Parathyroid adenoma (tissue), 2 donors: ENCODE measurements around the gene AGXT.

Experiments used
- H2AFZ ChIP-seq: fragments of 300-600 bp; sonication (generic); one replicate; pipeline ENCODE4 v1.7.0; 2017; ENCODE audit warnings: antibody characterized with exemption, mild to moderate bottlenecking
- H3K27ac ChIP-seq: fragments of 300-600 bp; sonication (generic); one replicate; pipeline ENCODE4 v1.7.0; 2017
- H3K27me3 ChIP-seq: fragments of 300-600 bp; sonication (generic); one replicate; pipeline ENCODE4 v1.7.0; 2017; ENCODE audit warnings: low read length; ENCODE audit not compliant: control insufficient read depth, insufficient read depth
- H3K36me3 ChIP-seq: fragments of 300-600 bp; sonication (generic); one replicate; pipeline ENCODE4 v1.7.0; 2017; ENCODE audit warnings: low read length; ENCODE audit not compliant: control insufficient read depth, insufficient read depth
- H3K4me1 ChIP-seq: fragments of 300-600 bp; sonication (generic); one replicate; pipeline ENCODE4 v1.7.0; 2017; ENCODE audit warnings: control low read depth
- H3K4me2 ChIP-seq: fragments of 300-600 bp; sonication (generic); one replicate; pipeline ENCODE4 v1.7.0; 2017; ENCODE audit warnings: low read length
- H3K4me3 ChIP-seq: fragments of 300-600 bp; sonication (generic); one replicate; pipeline ENCODE4 v1.7.0; 2017; ENCODE audit warnings: low read depth, low read length
- H3K79me2 ChIP-seq: fragments of 300-600 bp; sonication (generic); one replicate; pipeline ENCODE4 v1.7.0; 2017; ENCODE audit warnings: control low read depth
- H3K9ac ChIP-seq: fragments of 300-600 bp; sonication (generic); one replicate; pipeline ENCODE4 v1.7.0; 2017; ENCODE audit warnings: mild to moderate bottlenecking
- H3K9me3 ChIP-seq: fragments of 300-600 bp; sonication (generic); one replicate; pipeline ENCODE4 v1.7.0; 2017; ENCODE audit warnings: low read length; ENCODE audit not compliant: control insufficient read depth
- TF ChIP-seq, protein P1 (sequence below): fragments of 300-600 bp; sonication (generic); IDR thresholded peaks from one replicate; pipeline ENCODE4 v1.7.0; 2017; ENCODE audit warnings: antibody characterized with exemption, mild to moderate bottlenecking
- donor health status: primary hyperparathyroidism.

The AGXT gene

GRCh38 chr2:240876035-240876474 is 7.4 kb downstream of the AGXT start:
- H3K4me3 ChIP-seq = no peak overlapping the region
- no peaks in the 10 kb centered on the region for H3K4me1 ChIP-seq
- H3K27me3 ChIP-seq = no peaks in the 10 kb centered on the region
- no peaks in the 10 kb centered on the region for H3K36me3 ChIP-seq
- no peaks in the 10 kb centered on the region for H3K79me2 ChIP-seq
- no peak overlapping the region for H2AFZ ChIP-seq
- no peak overlapping the region for H3K27ac ChIP-seq
- TF ChIP-seq, protein P1, sequence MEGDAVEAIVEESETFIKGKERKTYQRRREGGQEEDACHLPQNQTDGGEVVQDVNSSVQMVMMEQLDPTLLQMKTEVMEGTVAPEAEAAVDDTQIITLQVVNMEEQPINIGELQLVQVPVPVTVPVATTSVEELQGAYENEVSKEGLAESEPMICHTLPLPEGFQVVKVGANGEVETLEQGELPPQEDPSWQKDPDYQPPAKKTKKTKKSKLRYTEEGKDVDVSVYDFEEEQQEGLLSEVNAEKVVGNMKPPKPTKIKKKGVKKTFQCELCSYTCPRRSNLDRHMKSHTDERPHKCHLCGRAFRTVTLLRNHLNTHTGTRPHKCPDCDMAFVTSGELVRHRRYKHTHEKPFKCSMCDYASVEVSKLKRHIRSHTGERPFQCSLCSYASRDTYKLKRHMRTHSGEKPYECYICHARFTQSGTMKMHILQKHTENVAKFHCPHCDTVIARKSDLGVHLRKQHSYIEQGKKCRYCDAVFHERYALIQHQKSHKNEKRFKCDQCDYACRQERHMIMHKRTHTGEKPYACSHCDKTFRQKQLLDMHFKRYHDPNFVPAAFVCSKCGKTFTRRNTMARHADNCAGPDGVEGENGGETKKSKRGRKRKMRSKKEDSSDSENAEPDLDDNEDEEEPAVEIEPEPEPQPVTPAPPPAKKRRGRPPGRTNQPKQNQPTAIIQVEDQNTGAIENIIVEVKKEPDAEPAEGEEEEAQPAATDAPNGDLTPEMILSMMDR = no peak
- no peaks in the 10 kb centered on the region for H3K9me3 ChIP-seq
- H3K9ac ChIP-seq = no peak overlapping the region
- H3K4me2 ChIP-seq = no peak overlapping the region

DNA sequence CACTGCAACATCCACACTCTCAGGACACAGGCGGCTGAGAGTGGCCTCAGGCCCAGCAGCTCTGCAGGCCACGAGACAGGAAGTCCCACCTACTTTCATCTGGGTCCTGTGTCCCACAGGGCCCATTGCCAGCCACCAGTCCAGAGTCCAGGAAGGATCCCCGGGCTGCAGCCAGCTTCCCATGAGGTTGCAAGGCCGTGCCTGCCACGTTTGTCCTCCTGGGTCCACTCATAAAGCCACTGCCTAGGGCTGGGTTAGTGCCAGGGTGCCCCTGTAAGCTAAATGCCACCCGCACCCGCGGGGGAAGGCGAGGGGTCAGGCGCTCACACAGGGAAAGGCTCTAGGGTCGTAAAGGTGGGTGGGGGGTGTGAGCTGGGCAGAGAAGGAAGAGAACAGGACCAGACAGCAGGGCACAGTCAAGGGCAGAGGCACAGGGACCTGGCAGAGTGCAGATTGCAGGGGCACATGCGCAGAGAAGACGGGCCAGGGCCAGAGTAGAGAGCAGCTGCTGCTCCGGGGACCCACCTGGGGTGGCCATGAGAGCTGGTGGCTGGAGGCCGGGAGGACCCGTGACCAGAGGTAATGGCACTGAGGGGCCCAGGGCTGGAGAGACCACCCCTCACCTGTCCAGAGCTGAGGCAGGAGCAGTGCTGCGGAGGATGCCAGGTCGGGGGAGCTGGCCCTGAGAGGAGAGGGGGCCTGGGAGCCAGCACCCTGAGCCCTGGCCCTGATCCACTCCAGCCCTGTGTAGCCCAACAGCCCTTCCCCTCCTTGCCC is 8.0 kb downstream of the AGXT start:
- Histone ChIP-seq H3K9me3 (no peaks in the 10 kb centered on the region), H3K4me1 (no peaks in the 10 kb centered on the region), H3K79me2 (no peaks in the 10 kb centered on the region), H3K9ac (no peak overlapping the region), H3K27me3 (no peaks in the 10 kb centered on the region), H2AFZ (no peak overlapping the region), H3K4me3 (no peak overlapping the region), H3K4me2 (no peak overlapping the region), H3K36me3 (no peaks in the 10 kb centered on the region), H3K27ac (no peak overlapping the region)
- TF ChIP-seq, protein P1 = no peak

- no peak overlapping the region for H3K4me2 ChIP-seq
- H3K9me3 ChIP-seq = no peaks in the 10 kb centered on the region
- TF ChIP-seq, protein P1 = no peak
- no peaks in the 10 kb centered on the region for H3K79me2 ChIP-seq
- no peak overlapping the region for H3K27ac ChIP-seq
- no peaks in the 10 kb centered on the region for H3K4me1 ChIP-seq
- no peaks in the 10 kb centered on the region for H3K36me3 ChIP-seq
- H3K27me3 ChIP-seq = no peaks in the 10 kb centered on the region
- no peak overlapping the region for H3K9ac ChIP-seq
- no peak overlapping the region for H2AFZ ChIP-seq
- no peak overlapping the region for H3K4me3 ChIP-seq
Observed at GRCh38 chr2:240877460-240878340, 9.1 kb downstream of the AGXT start.

DNA sequence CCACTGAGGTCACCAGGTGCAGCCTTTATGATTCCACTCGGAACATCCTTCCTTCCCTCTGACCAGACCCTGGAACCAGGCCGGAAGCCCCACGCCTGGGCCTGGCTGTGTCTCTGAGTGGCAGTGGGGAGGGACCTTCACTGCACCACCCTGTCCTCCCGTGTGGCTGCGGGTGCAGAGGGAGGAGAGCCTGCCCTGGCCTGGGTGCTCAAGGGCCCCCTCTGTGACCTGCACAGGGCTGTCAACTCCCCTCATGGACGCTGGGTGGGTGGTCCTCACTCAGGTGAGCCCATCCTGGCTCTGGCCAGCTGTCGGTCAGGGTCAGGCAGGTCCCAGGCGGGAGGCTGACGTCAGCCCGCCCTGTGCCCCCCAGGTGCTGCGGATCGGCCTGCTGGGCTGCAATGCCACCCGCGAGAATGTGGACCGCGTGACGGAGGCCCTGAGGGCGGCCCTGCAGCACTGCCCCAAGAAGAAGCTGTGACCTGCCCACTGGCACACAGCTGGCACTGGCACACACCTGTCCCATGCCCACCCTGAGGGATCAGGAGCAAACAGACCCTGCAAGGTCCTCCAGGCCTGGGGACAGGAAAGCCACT is 9.8 kb downstream of the AGXT start:
- TF ChIP-seq, protein P1 = no peak
- H3K4me1 ChIP-seq = no peaks in the 10 kb centered on the region
- no peak overlapping the region for H3K27ac ChIP-seq

More for the DNA sequence above, 9.8 kb downstream of the AGXT start:
- H3K27me3 ChIP-seq = no peaks in the 10 kb centered on the region
- no peaks in the 10 kb centered on the region for H3K36me3 ChIP-seq
- no peaks in the 10 kb centered on the region for H3K79me2 ChIP-seq
- no peak overlapping the region for H3K4me3 ChIP-seq
- no peaks in the 10 kb centered on the region for H3K9me3 ChIP-seq
- no peak overlapping the region for H3K9ac ChIP-seq
- H2AFZ ChIP-seq = no peak overlapping the region
- H3K4me2 ChIP-seq = no peak overlapping the region
